ENCODE data around the gene PPFIA3. TPM values are rescaled to one million over a fixed set of nuclear protein-coding genes. Genes with fewer than 3 reads are reported as not detected.

Gene PPFIA3
- total and polyA plus RNA-seq, 2 of the 8 experiments (the other 6 are each of a cell fraction or from before 2014, with no cell fraction given) = 15.9 to 25.3 TPM

- TF ChIP-seq ATF2 (IDR thresholded peaks at IDR 0.05; ENCODE audit: low read length) (0 out of 2 replicates have a peak, but pooled peaks have one; percentile 11), POLR2AphosphoS5 (IDR thresholded peaks at IDR 0.05; ENCODE audit: low read depth, low read length) (peak; percentile 76; the same call in 1 of the 2 replicates), YY1 (IDR thresholded peaks at IDR 0.05; ENCODE audit: low read depth, low read length) (no peak), SUZ12 (IDR thresholded peaks at IDR 0.05; ENCODE audit: low read length) (no peak), BRCA1 (IDR thresholded peaks at IDR 0.05; ENCODE audit: low read depth, low read length) (no peak), SIRT6 (IDR thresholded peaks at IDR 0.05; ENCODE audit: low read length) (no peak), JUND (IDR thresholded peaks at IDR 0.05; ENCODE audit: low read length) (peak; percentile 80; the same call in 1 of the 2 replicates), TAF1 (IDR thresholded peaks at IDR 0.05; ENCODE audit: low read depth, low read length) (peak; percentile 78), CREB1 (IDR thresholded peaks at IDR 0.05) (no peak; the same call in none of the 2 replicates), ZNF274 (IDR thresholded peaks at IDR 0.05; ENCODE audit: borderline replicate concordance, extremely low read depth, low read length) (no peak), RNF2 (IDR thresholded peaks at IDR 0.05; ENCODE audit: borderline replicate concordance, low read depth, low read length, missing control alignments, poor library complexity, severe bottlenecking) (no peak), CHD1 (IDR thresholded peaks at IDR 0.05; ENCODE audit: low read depth, low read length) (peak; percentile 83), HDAC6 (IDR thresholded peaks at IDR 0.05; ENCODE audit: low read depth, low read length) (no peak)
These were observed 29.7 kb downstream of the PPFIA3 start (continued) for GRCh38 chr19:49148784-49149651.

Data from H1 (cell line).